ENCODE data around the gene KCNK3.

GRCh38 chr2:26647981-26648380, 44.5 kb upstream of the KCNK3 start:
- TF ChIP-seq POLR2A (IDR thresholded peaks at IDR 0.05) (no peak), CTCF (IDR thresholded peaks at IDR 0.05) (no peak)
